ENCODE data around the gene DCC.

Gene DCC

DNA sequence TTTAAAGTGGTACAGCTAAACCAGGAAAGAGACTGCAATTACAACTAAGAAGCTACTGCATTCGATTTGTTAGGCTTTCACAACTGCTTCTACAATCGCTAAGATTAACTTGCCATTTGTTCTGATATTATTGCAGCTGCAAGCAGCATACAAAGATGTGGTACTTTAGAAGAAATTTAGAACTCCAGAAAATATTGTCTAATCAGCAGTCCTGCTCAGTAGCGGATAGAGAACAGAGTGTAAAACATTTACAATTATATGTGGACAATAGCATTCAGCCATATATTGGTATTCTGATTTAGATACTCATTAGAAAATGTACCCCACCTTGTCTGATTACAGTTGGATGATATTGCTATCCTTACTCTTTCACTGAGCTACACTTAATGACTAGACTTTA, 265.3 kb downstream of the DCC start:
- DNase-seq (ENCODE audit: low read depth in 2 of 2): no peak

- no peak for DNase-seq (ENCODE audit: low read depth in 2 of 2)
Observed at GRCh38 chr18:52607985-52608384, 268.0 kb downstream of the DCC start.

DNA sequence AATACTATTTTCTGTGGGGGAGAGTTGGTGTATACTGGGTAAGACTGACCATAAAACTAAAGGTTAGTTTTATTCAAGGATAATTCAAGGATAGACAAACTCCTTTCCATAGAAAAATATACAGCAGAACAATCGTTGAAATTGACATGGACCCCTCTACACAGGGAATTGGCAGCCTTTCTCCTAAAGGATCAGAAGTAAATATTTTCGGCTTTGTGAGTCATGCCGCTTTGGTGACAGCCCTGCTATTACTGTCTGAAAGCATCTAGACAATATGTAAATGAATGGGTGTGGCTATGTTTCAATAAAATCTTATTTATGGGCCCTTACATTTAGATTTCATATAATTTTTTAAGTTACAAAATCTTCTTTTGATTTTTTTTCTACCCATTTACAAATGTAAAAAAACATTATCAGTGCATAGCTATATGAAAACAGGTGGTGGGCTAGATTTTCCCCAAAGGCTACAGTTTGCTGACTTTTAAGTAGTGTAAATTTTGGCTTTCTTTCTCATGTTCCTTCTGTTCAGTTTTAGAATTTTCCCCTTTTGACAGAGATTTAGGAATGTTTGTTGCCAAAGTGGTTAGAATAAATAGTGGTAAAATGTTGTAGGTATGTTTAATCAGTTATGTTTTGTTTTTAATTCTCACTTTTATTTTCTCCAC, 270.6 kb downstream of the DCC start:
- no peak for DNase-seq (ENCODE audit: low read depth in 2 of 2)

- no peak for DNase-seq (ENCODE audit: low read depth in 2 of 2)
Observed at GRCh38 chr18:52612406-52612805, 272.4 kb downstream of the DCC start.

GRCh38 chr18:52615321-52615720, 275.3 kb downstream of the DCC start:
- no peak for DNase-seq (ENCODE audit: low read depth in 2 of 2)

- DNase-seq (ENCODE audit: low read depth in 2 of 2): no peak
Observed at GRCh38 chr18:52615943-52616342, 275.9 kb downstream of the DCC start.

DNA sequence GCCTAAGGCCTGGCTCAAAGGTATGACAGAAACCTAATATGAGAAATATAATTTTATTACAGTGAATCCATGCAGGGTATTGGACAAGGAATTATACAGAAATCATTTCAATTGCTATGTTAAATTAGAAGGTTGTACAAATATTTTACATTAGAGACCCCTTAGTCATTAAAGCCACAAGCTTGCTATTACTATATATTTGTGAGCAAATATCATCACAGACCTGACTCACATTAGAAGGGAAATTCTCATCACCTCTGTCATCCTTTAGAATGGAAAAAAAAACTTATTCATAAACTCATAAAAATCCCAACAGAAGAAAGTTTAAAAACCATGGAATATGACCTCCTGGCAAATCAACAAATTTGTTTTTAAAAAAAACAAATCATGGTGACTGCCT, 277.9 kb downstream of the DCC start:
- no peak for DNase-seq (ENCODE audit: low read depth in 2 of 2)

DNA sequence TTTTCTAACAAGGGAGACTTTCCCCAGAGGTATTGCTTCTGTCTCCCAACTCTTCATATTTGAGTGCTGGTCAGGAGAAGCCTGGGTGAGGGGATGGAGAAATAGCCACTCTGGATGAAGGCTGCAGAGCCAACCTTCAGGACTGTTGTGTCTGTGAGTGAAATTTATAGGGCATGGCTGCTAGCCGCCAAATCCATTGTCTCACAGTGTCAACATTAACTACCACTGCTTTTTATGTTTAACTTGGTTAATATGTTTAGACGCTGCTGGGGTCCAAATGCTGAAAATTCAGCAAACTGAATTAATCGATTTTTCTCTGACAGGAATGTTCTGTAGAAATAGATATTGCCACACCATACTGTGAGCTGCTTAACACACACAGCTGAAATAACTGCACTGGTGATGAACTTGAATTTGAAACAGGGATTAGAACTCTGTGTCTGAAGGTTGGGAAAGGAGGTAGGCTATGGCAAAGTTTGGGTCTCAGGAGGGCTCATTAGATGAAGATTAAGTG, 281.0 kb downstream of the DCC start:
- no peak for DNase-seq (ENCODE audit: low read depth in 2 of 2)

DNA sequence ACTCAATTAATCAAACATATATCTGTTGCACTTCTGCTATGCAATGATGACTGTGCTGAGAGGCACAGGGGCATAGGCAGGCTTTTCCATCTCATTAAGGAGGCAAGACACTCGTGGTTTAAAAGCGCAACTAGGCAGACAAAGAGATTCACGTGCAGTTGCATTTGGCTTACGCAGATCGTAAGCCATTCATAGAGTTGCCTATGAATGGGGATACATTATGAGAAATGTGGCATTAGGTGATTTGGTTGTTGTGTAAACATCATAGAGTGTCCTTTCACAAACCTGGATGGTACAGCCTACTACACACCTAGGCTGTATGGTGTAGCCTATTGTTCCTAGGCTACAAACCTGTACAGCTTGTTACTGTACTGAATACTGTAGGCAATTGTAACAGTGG, 284.7 kb downstream of the DCC start:
- DNase-seq (ENCODE audit: low read depth in 2 of 2): no peak

DNA sequence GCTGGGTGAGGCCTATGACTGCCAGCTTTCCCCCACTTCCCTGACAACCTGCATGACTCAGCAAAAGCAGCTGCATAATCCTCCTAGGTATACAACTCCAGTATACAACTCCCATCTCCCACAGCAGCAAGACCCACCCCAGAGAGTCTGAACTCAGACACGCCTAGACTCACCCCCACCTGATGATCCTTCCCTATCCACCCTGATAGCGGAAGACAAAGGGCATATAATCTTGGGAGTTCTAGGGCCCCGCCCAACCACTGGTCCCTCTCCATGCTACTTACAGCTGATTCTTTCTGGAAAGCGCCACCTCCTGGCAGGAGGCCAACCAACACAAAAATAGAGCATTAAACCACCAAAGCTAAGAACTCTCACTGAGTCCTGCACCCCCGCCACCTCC, 296.5 kb downstream of the DCC start:
- DNase-seq (ENCODE audit: low read depth in 2 of 2): no peak

- no peak for DNase-seq (ENCODE audit: low read depth in 2 of 2)
Observed at GRCh38 chr18:52648201-52648600, 308.2 kb downstream of the DCC start.

DNA sequence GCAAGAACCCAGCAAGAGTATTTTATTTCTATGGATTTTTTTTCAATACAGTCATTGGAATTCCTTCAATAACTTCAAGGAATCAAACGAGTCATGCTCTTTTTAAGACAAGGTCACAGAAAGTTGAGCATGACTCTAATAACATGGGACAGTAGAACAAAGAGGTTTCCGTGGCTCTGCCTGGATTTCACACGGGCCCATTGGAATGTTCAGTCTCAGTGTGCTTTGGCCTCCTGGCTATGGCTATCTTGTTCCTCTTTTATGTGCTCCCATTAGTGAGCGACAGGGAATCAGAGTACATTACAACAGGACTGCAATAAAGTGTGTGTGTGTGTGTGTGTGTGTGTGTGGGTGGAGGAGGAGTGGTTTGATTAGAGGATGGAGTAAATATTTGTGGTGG, 312.4 kb downstream of the DCC start:
- DNase-seq (ENCODE audit: low read depth in 2 of 2): no peak

DNA sequence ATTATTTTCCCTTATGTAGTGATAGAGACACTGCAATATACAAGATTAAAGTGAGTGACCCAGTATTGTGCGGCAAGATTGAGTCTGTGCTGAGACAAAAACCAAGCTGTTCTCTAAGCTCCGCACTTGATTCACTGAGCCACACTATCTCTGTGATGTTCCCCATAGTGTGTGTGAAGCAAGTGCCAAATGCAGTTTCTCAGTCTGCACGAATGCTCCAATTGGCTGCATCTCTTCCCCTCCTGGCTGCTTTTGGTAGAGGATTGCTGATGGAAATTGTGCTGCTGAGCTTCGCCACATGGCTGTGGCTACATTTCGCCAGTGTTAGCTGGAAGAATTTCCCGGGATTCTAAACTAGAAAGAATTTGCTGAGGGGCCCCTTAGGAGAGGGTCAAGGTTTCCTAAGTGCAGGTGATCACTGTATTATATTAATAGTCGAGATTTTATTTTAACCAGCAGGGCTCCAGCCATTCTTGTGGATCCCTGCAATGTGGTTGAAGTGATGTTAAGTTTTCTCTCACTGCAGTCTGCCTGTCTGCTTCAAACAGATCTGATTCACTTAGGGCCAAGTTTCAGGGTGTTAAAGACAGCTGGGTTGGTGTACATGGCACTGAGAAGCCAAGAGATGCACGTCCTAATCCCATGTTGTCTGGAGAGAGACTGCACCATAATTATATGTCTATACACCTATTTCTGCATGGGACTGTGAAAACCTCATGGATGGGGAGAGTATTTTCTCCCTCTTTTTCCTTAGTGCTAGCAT, 317.2 kb downstream of the DCC start:
- DNase-seq (ENCODE audit: low read depth in 2 of 2): no peak

GRCh38 chr18:52667463-52668065, 327.6 kb downstream of the DCC start:
- DNase-seq (ENCODE audit: low read depth in 2 of 2): no peak

- DNase-seq (ENCODE audit: low read depth in 2 of 2): no peak
Observed at GRCh38 chr18:52670896-52671295, 330.9 kb downstream of the DCC start.

DNA sequence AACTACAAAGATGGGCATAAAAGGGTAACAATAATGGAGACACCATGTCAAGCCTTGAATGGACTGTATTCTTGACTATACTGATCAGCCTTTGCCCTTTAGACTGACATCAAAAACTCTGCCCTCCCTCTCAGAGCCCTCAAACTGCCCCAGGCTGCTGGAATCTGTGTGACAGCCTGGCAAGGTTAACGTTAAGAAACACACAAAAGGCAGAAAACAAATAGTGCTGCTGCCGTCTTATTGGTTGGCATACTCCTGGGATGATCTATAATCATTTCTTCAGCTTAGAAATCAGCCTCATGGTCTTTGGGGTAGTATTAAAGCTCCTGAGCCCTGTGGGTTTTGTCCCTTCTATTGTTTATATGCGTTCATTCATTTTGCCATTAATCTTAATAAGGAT, 338.0 kb downstream of the DCC start:
- no peak for DNase-seq (ENCODE audit: low read depth in 2 of 2)

DNA sequence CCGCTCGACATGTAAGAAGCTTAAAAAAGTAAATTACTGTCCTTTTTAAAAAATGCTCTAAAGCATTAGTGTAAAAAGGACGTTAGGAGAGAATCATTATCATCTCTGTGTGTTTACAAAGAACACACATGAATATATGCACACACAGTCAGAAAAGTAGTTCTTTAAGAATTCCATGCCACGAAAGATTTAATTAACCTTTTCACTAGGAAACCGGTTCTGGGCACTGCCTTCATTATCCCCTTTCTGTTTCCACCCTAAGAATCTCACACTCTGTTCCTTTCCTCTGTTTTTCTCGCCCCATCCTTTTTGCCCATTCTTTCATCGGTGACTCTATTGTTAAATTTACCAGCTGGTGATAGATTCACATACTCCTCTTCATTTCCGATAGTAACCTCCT, 338.6 kb downstream of the DCC start:
- no peak for DNase-seq (ENCODE audit: low read depth in 2 of 2)

DNA sequence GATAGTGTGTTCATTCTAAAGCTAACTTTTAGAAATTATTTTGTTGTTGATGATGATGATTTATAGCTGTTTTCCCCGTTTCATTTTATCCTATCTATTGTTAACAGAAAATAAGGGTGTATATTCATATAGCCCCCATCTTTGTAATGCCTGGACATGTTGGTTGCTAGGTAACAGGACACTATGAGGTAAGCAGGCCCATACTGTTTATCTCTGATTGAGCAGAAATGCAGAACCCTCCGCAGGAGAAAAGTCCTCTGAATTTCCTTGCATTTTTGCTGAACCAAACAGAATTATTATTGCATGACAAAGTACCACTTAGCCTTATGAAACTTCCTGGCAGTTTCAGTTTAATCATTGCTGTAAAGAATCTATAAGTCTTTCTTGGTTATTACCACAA, 339.4 kb downstream of the DCC start:
- DNase-seq (ENCODE audit: low read depth in 2 of 2): no peak

DNA sequence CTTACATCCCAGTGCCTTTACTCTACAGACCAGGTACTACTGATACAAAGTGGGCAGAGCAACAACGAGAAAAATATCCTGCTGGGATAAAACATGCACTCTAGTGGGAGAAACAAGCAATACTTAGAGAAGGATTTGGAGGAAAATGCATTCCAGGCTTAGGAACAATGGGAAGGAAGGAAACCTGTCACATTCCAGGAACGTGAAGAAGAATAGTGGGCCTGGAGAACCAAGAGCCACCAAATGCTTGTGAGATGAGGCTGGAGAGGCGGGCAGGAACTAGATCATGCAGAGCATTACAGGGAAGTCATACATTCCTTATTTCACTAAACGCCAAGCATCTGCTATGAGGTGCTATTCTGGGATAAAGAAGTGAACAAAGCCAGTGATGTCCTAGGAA, 342.3 kb downstream of the DCC start:
- no peak for DNase-seq (ENCODE audit: low read depth in 2 of 2)

GRCh38 chr18:52685316-52685715, 345.3 kb downstream of the DCC start:
- no peak for DNase-seq (ENCODE audit: low read depth in 2 of 2)

DNA sequence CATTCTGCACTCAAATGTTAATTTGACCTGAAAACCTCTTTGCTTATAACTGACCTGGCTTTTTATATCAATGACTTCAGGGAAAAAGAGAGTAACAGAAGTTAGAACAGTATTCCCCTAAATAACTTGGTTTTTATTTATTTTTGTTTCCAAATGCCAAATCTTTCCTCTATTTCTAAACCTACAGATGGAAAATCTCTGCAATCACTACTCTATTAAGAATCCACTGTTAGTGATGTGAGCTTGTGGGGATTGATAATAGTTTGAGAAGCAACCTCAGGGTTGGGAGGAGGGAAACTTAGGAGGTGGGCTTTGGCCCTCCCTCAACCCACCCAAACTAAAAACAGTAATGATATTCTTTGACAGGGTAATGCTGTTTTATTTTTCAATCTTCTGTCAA, 351.8 kb downstream of the DCC start:
- no peak for DNase-seq (ENCODE audit: low read depth in 2 of 2)

DNA sequence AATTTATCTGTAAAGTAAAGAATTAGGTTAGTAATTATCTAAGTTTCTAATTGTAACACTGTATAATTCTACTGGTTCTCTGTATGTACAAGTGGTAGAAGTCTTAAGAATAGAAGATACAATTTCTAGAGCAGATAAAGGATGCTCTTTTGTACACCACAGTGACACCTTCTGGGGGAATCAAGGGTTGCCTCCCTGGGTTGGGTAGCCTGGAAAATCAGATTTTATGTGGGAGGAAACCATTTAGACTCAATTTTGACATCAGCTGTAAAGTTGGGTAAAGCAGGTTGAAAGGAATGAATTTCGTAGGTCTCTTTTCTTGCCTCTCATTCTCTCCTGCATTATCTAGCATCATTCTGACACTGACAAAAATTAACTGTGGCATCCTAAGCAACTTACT, 354.8 kb downstream of the DCC start:
- DNase-seq (ENCODE audit: low read depth in 2 of 2): no peak

- DNase-seq (ENCODE audit: low read depth in 2 of 2): no peak
Observed at GRCh38 chr18:52700116-52700515, 360.1 kb downstream of the DCC start.

Measured in stimulated activated CD4-positive, alpha-beta T cell treated with anti-CD3 and anti-CD28 coated beads, Interleukin-1b, Interleukin-23, amount 100 ng/mL, for 1 hour (primary cell).